ENCODE results near the gene EP400.

The EP400 gene

GRCh38 chr12:132052196-132052932 lies 102.6 kb downstream of the EP400 start:
- DNase-seq, result no peak

- no peak for DNase-seq
Observed at GRCh38 chr12:132053338-132054330, 103.9 kb downstream of the EP400 start.

DNA sequence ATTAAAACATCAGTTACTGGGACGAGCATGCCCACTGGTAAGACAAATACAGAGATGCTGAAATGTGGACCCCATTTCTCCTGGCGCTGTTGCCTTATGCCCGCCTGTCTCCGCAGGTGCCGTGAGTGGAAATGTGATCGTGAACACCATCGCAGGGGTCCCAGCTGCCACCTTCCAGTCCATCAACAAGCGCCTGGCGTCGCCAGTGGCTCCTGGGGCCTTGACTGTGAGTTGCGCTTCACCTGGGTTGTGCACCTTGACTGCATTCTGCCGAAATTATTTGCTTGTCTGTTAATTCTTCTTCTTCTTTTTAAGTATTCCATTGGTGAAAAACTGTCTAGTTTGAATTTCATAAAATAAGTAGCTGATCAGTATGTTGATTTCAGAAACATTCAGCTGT lies 105.2 kb downstream of the EP400 start:
- DNase-seq, result no peak

GRCh38 chr12:132055535-132056096 lies 105.9 kb downstream of the EP400 start:
- no peak for DNase-seq

GRCh38 chr12:132056320-132056719 lies 106.6 kb downstream of the EP400 start:
- DNase-seq, result no peak

GRCh38 chr12:132056951-132057350 lies 107.2 kb downstream of the EP400 start:
- no peak for DNase-seq

DNA sequence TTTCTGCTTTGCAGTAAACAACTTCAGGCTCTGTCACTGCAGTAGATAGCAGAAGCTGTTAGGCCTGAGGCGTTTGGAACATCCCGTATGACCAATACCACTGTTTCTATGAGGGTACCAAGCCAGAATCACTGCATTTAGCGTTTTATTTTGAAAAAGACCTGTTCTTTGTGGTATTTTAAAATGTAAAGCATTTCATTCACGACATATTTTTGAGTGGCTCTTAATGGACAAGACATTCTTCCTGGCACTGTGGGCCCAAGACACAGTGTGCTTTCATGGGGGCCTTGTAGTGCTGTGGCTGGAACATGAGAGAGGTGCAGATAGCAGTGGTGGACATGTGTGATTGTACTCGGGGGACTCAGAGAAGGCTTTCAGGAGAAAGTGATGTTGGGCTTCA lies 107.9 kb downstream of the EP400 start:
- no peak for DNase-seq

GRCh38 chr12:132061197-132061596 lies 111.5 kb downstream of the EP400 start:
- DNase-seq, result no peak

DNA sequence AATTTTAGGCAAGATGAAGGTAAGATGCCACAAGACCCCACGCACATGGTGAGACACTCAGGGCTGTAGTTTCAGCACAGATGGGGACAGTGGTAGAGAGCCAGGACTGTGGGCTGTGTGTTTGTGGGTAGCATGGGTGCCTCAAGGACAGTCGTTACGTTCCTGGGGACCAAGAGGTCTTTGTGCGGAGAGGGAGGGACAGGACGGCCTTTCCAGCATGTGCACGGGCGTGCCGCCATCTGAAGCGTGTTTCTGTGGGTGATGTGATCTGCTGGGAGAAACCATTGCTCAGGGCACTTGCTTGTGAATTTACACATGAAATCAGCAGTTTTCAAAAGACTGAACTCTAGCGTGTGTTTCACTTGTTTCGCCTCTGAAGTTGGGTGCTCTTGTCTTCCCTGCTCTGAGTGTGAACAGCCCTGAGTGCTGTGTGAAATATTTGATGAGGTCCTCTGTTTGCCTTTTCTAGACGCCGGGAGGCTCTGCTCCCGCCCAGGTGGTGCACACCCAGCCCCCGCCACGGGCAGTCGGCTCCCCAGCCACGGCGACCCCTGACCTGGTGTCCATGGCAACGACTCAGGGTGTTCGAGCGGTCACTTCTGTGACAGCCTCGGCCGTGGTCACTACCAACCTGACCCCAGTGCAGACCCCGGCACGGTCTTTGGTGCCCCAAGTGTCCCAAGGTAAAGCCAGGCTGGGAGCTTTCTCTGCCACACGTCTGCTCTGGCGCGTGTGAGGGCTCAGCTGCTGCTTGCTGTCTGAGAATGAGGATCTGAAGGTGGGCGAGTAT lies 112.1 kb downstream of the EP400 start:
- no peak for DNase-seq

GRCh38 chr12:132062481-132062880 lies 112.7 kb downstream of the EP400 start:
- no peak for DNase-seq

- DNase-seq, result no peak
Observed at GRCh38 chr12:132063491-132063890, 113.7 kb downstream of the EP400 start.

GRCh38 chr12:132064631-132065030 lies 114.9 kb downstream of the EP400 start:
- DNase-seq, result no peak

GRCh38 chr12:132065203-132065602 lies 115.5 kb downstream of the EP400 start:
- no peak for DNase-seq

DNA sequence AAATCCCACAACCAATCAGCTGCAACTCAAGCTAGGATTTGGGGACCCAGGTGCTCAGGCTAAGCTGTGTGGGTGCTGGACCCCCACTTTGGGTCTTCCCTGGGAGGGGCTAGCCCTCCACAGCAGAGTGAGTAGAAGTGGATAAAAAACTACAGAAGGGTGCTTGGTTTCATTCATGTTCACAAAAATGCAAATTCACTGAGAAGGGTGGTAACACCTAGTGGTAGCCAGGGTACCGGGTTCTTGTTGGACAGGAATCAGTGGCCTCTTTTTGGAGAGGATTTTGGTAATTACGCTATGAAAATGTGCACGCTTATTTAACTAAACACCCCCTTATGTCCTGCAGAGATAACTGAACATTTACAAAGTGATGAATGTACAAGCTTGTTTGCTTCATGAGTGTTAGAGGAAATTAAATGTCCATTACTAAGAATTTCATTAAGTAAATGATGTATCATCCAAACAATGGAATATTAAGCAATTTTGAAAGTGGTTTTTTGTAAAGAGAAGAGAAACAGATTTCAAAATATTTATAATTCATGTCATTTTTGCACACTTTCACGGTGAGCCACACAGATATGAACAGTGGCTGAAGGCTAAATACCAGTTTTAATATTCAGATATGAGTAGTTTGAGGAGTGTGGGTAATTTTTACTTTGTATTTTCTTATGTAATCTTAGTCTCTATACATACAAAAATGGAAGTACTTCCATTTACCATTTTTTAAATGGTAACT lies 116.0 kb downstream of the EP400 start:
- DNase-seq, result no peak

DNA sequence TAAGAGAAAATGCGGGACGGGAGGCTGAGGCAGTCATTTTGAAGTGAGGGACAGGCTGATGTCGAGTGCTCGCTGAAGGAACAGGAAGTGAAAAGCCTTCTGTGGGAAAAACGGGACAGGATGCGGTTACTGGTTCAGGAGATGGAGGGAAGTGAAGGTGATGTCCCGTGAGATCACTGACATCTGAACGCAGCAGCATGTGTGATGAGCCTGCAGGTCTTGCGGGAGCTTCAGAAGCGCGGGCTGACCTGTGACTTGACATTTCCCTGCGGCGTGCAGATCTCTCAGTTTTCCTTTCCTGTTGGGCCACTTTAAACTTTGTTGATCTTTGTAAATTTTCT lies 116.6 kb downstream of the EP400 start:
- no peak for DNase-seq

- DNase-seq, result no peak
Observed at GRCh38 chr12:132066749-132067148, 117.0 kb downstream of the EP400 start.

DNA sequence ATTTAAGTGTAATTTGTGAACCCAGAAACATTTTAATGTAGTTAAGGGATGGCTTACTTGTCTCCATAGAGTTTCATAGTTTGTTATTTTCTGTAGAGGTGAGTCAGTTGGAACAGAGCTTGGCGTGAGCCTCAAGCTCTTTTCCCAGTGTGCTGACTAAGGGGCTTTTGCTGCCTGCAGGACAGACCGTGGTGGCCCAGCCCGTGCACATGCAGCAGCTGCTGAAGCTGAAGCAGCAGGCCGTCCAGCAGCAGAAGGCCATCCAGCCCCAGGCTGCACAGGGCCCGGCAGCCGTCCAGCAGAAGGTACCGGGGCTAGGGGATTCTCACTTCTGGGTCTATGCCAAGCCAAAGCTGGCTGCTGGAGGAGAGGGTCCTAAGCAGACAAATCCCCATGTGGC lies 117.4 kb downstream of the EP400 start:
- no peak for DNase-seq

DNA sequence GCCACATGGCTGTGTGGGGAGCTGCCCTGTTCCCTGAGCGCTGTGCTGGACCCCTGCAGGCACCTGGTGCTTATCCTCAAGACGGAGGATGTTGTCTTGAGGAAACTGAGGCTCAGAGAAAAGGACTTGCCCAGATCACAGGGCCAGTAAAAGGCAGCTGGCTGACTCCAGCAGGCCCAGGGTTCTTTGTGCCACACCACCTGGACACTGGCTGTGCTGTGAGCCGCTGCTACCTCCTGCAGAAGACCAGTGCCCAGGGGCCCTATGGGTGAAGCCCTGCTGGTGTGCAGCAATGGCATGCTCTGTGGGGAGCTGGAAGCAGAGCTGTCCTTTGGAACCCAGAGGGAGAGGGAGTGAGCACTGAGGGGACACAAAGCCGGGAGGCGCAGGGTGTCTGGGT lies 118.5 kb downstream of the EP400 start:
- no peak for DNase-seq

GRCh38 chr12:132069336-132069985 lies 119.7 kb downstream of the EP400 start:
- DNase-seq, result no peak

DNA sequence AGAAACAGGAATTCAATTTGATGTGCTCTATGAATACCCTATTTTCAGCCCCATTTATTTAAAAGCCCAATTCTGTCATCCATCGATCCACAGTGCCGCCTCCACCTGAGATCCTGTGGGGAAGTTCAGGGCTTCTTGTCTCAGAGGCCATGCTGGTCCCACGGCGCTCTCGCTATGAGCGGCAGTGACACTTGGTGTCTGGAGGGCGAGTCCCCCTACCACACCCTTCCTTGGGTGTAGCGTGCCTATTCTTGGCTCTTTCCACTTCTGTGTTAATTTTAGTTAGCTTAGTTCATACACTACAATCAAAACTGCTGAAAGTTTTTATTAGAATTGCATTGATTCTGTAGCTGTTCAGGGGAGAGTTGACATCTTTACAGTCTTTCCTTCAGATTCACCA lies 120.6 kb downstream of the EP400 start:
- no peak for DNase-seq

- DNase-seq, result no peak
Observed at GRCh38 chr12:132071040-132071810, 121.5 kb downstream of the EP400 start.

Data from COR-L47 (cell line).